Brain microvascular endothelial cell (primary cell): ENCODE results near the gene OR52E1.

Experiments
- DNase-seq: peaks from one replicate; pipeline ENCODE4 v3.0.0-alpha.2; 2020
- H3K27ac ChIP-seq: fragments of 250-450 bp; sonication (Bioruptor Pico); 2 replicates; pipeline ENCODE4 v1.5.1; 2020; ENCODE audit warnings: mild to moderate bottlenecking, moderate library complexity
- H3K27me3 ChIP-seq: fragments of 250-450 bp; sonication (Bioruptor Pico); replicated peaks from 2 replicates; pipeline ENCODE4 v1.5.1; 2020; ENCODE audit warnings: mild to moderate bottlenecking
- H3K36me3 ChIP-seq: fragments of 250-450 bp; sonication (Bioruptor Pico); replicated peaks from 2 replicates; pipeline ENCODE4 v1.5.1; 2020; ENCODE audit warnings: mild to moderate bottlenecking
- H3K4me3 ChIP-seq: 2 replicates; pipeline ENCODE4 v1.5.1; 2011; ENCODE audit warnings: low read depth, mild to moderate bottlenecking, control low read depth, low read length, moderate library complexity
- CTCF ChIP-seq: IDR thresholded peaks from 2 replicates; pipeline ENCODE4 v1.5.1; 2011; ENCODE audit warnings: low read depth, mild to moderate bottlenecking, moderate library complexity, low read length, control low read depth, inconsistent platforms; ENCODE audit errors: missing control alignments
- in situ Hi-C: cut with HindIII; loops from 2 replicates; pipeline ENCODE4 v1.10.0; 2017; ENCODE audit warnings: low sequenced_read_pairs, low pct_ligation_motif_present

Gene OR52E1

GRCh38 chr11:5092821-5093585 lies 23.6 kb downstream of the OR52E1 start:
- no peak for DNase-seq
- no peak for TF ChIP-seq CTCF

GRCh38 chr11:5096011-5096410 lies 26.6 kb downstream of the OR52E1 start:
- no peak for TF ChIP-seq CTCF
- Histone ChIP-seq H3K4me3 (no peak overlapping the region), H3K36me3 (no peaks in the 10 kb centered on the region), H3K27ac (no peak overlapping the region), H3K27me3 (no peaks in the 10 kb centered on the region)
- in situ Hi-C loops: no loop called here
- DNase-seq: no peak

More at GRCh38 chr11:5092821-5093585, 23.6 kb downstream of the OR52E1 start:
- H3K36me3 ChIP-seq: no peaks in the 10 kb centered on the region
- no peak overlapping the region for H3K4me3 ChIP-seq
- in situ Hi-C loops: no loop called here
- no peaks in the 10 kb centered on the region for H3K27me3 ChIP-seq
- H3K27ac ChIP-seq: no peak overlapping the region

- Histone ChIP-seq H3K27me3 (no peaks in the 10 kb centered on the region), H3K4me3 (no peak overlapping the region), H3K36me3 (no peaks in the 10 kb centered on the region), H3K27ac (no peak overlapping the region)
- no peak for DNase-seq
- TF ChIP-seq CTCF: no peak
- in situ Hi-C loops: no loop called here
These were observed 32.9 kb downstream of the OR52E1 start for GRCh38 chr11:5102246-5102645.

- Histone ChIP-seq H3K4me3 (no peak overlapping the region), H3K27me3 (no peaks in the 10 kb centered on the region), H3K27ac (no peak overlapping the region), H3K36me3 (no peaks in the 10 kb centered on the region)
- TF ChIP-seq CTCF: no peak
- in situ Hi-C loops: no loop called here
- no peak for DNase-seq
These were observed 33.7 kb downstream of the OR52E1 start for GRCh38 chr11:5103066-5103465.

GRCh38 chr11:5107285-5107684 lies 37.9 kb downstream of the OR52E1 start:
- no peak overlapping the region for H3K4me3 ChIP-seq
- H3K27ac ChIP-seq: no peak overlapping the region
- DNase-seq: no peak
- no peaks in the 10 kb centered on the region for H3K36me3 ChIP-seq
- no peaks in the 10 kb centered on the region for H3K27me3 ChIP-seq
- in situ Hi-C loops: no loop called here
- TF ChIP-seq CTCF: no peak

- Histone ChIP-seq H3K27me3 (no peaks in the 10 kb centered on the region), H3K27ac (no peak overlapping the region), H3K36me3 (no peaks in the 10 kb centered on the region), H3K4me3 (no peak overlapping the region)
- TF ChIP-seq CTCF: no peak
- DNase-seq: no peak
- in situ Hi-C loops: no loop called here
These were observed 46.0 kb downstream of the OR52E1 start for GRCh38 chr11:5115339-5115738.
